ENCODE data around the gene DUSP6.

DNA sequence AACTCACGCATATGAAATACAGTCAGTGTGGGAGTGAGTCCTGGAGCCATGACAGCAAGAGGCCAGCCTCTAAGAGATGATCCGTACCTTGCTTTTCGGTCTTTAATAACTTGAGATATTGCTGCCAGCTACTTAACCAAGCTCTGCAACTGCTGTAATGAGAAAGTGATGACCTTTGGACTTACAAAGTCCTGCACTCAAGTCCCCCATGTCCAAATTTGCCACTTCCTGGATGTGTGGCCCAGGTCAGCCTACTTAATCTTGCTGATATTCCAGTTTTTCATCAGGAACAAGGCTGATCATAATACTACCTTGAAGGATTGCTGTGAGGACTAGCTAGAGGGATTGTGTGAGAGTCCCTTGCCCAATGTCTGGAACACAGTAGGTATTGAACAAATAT lies 33.8 kb upstream of the DUSP6 start:
- TF ChIP-seq EZH2 (IDR thresholded peaks at IDR 0.05; ENCODE audit: insufficient read depth, poor library complexity, severe bottlenecking) = no peak
- no peak for TF ChIP-seq EZH2phosphoT487 (IDR thresholded peaks at IDR 0.05; ENCODE audit: insufficient read depth, low read depth)
